Cardiac muscle cell (in vitro differentiated cells and primary cell): ENCODE results near the gene CDK14. TPM values are rescaled to one million over a fixed set of nuclear protein-coding genes. Genes with fewer than 3 reads are reported as not detected.

Experiments used
- DNase-seq, 2 donors: peaks; one replicate each; pipeline versions ENCODE4 v3.0.0 to v3.0.0-alpha.2; 2010 to 2017; ENCODE audit warnings: low read depth in 1 of 2, low spot score in 1 of 2
- H3K27ac ChIP-seq: fragments of 200-600 bp; sonication (generic); 2 replicates; pipeline ENCODE4 v1.5.1; 2016
- H3K27me3 ChIP-seq: fragments of 200-600 bp; sonication (generic); 2 replicates; pipeline ENCODE4 v1.6.0; 2016; ENCODE audit warnings: control low read depth
- H3K36me3 ChIP-seq: fragments of 200-600 bp; sonication (generic); 2 replicates; pipeline ENCODE4 v1.5.1; 2016; ENCODE audit warnings: control low read depth
- H3K4me1 ChIP-seq: fragments of 200-600 bp; sonication (generic); 2 replicates; pipeline ENCODE4 v1.8.1; 2017; ENCODE audit warnings: low read depth, mild to moderate bottlenecking, mixed run types
- H3K4me3 ChIP-seq: fragments of 200-600 bp; sonication (generic); 2 replicates; pipeline ENCODE4 v1.5.1; 2016; ENCODE audit warnings: mild to moderate bottlenecking
- H3K9me3 ChIP-seq: fragments of 200-600 bp; sonication (generic); 2 replicates; pipeline ENCODE4 v1.5.1; 2017; ENCODE audit warnings: low read depth, mild to moderate bottlenecking, control low read depth
- CTCF ChIP-seq: IDR thresholded peaks from 2 replicates; pipeline ENCODE4 v1.5.1; 2012; ENCODE audit warnings: low read depth, mild to moderate bottlenecking, low read length
- polyA plus RNA-seq: library from polyadenylated mRNA; unstranded; fragments of >200 nt; fragmentation: Nextera tagmentation; extraction: Ambion mirVana; gene quantifications from 2 replicates; pipeline ENCODE4 v1.2.1, GENCODE V29; 2016
- total RNA-seq: library from RNA; depleted of rRNA; stranded (reverse); fragments of >200 nt; gene quantifications from 2 replicates; pipeline ENCODE4 v1.2.3, GENCODE V29; 2016

The CDK14 gene
- total and polyA plus RNA-seq, 2 experiments from 2014 or later = 22.5 to 23.1 TPM

- no peak for TF ChIP-seq CTCF
- Histone ChIP-seq H3K27me3 (no peaks in the 10 kb centered on the region), H3K4me3 (no peak overlapping the region), H3K4me1 (no peaks in the 10 kb centered on the region), H3K9me3 (no peaks in the 10 kb centered on the region), H3K27ac (no peak overlapping the region), H3K36me3 (no peaks in the 10 kb centered on the region)
- DNase-seq = no peak
These were observed 147.5 kb downstream of the CDK14 start for GRCh38 chr7:90743626-90744025.

- H3K4me3 ChIP-seq = no peak overlapping the region
- H3K9me3 ChIP-seq = no peaks in the 10 kb centered on the region
- no peak for TF ChIP-seq CTCF
- H3K36me3 ChIP-seq = no peaks in the 10 kb centered on the region
- no peak overlapping the region for H3K27ac ChIP-seq
- DNase-seq = peak in 1 of 2 donors; percentile 12
- no peaks in the 10 kb centered on the region for H3K27me3 ChIP-seq
- H3K4me1 ChIP-seq = no peaks in the 10 kb centered on the region
These were observed 151.4 kb downstream of the CDK14 start for GRCh38 chr7:90747516-90747915.

GRCh38 chr7:90749262-90749661 lies 153.1 kb downstream of the CDK14 start:
- no peak for DNase-seq
- Histone ChIP-seq H3K36me3 (no peaks in the 10 kb centered on the region), H3K4me3 (no peak overlapping the region), H3K4me1 (no peaks in the 10 kb centered on the region), H3K27me3 (no peaks in the 10 kb centered on the region), H3K9me3 (no peaks in the 10 kb centered on the region), H3K27ac (no peak overlapping the region)
- TF ChIP-seq CTCF = no peak

- peak; percentile 30 to 57 for DNase-seq
- peak; percentile 29 for TF ChIP-seq CTCF
- Histone ChIP-seq H3K4me3 (no peak overlapping the region), H3K27ac (no peak overlapping the region), H3K4me1 (no peaks in the 10 kb centered on the region), H3K36me3 (no peaks in the 10 kb centered on the region), H3K9me3 (no peaks in the 10 kb centered on the region), H3K27me3 (no peaks in the 10 kb centered on the region)
These were observed 153.7 kb downstream of the CDK14 start for GRCh38 chr7:90749774-90750173.

GRCh38 chr7:90751595-90751994 lies 155.5 kb downstream of the CDK14 start:
- no peak overlapping the region for H3K4me3 ChIP-seq
- H3K36me3 ChIP-seq = no peaks in the 10 kb centered on the region
- no peak for TF ChIP-seq CTCF
- DNase-seq = no peak
- no peaks in the 10 kb centered on the region for H3K27me3 ChIP-seq
- H3K9me3 ChIP-seq = no peaks in the 10 kb centered on the region
- no peaks in the 10 kb centered on the region for H3K4me1 ChIP-seq
- no peak overlapping the region for H3K27ac ChIP-seq

- TF ChIP-seq CTCF = no peak
- Histone ChIP-seq H3K4me1 (no peaks in the 10 kb centered on the region), H3K27me3 (no peaks in the 10 kb centered on the region), H3K4me3 (no peak overlapping the region), H3K9me3 (no peaks in the 10 kb centered on the region), H3K27ac (no peak overlapping the region), H3K36me3 (no peaks in the 10 kb centered on the region)
- no peak for DNase-seq
These were observed 155.9 kb downstream of the CDK14 start for GRCh38 chr7:90752051-90752450.
